SK-N-MC (cell line): Measurements from ENCODE around the gene CDH12.
A peak's percentile ranks its signal among the peaks of the same experiment; 100 is the strongest.

ENCODE experiments used
- DNase-seq: peaks from one replicate; pipeline ENCODE4 v3.0.0-alpha.2; 2011; ENCODE audit warnings: low read depth, low spot score
- H3K27ac ChIP-seq: fragments of 200-600 bp; sonication (generic); 2 replicates; pipeline ENCODE4 v1.5.1; 2016; ENCODE audit warnings: mixed run types
- H3K36me3 ChIP-seq: fragments of 200-600 bp; sonication (generic); 2 replicates; pipeline ENCODE4 v1.6.1; 2017; ENCODE audit warnings: antibody characterized with exemption, low read length, mixed read lengths; ENCODE audit not compliant: insufficient read depth
- H3K4me3 ChIP-seq: fragments of 200-600 bp; sonication (generic); 2 replicates; pipeline ENCODE4 v1.5.1; 2016
- H3K9ac ChIP-seq: fragments of 200-600 bp; sonication (generic); 2 replicates; pipeline ENCODE4 v1.8.0; 2017; ENCODE audit warnings: mixed run types, mixed read lengths; ENCODE audit not compliant: insufficient read length
- H3K9me3 ChIP-seq: fragments of 200-600 bp; sonication (generic); 2 replicates; pipeline ENCODE4 v1.6.1; 2017; ENCODE audit warnings: low read depth, mild to moderate bottlenecking, antibody characterized with exemption, low read length, moderate library complexity, mixed read lengths
- EZH2 ChIP-seq: fragments of 200-600 bp; sonication (generic); IDR thresholded peaks from one replicate; pipeline ENCODE4 v1.6.1; 2017; ENCODE audit warnings: antibody characterized with exemption
- FOXP2 ChIP-seq: optimal IDR thresholded peaks from 2 replicates; pipeline ENCODE3; 2011; ENCODE audit warnings: mild to moderate bottlenecking, moderate library complexity; ENCODE audit not compliant: insufficient read depth; ENCODE audit errors: extremely low read length, control extremely low read depth
- POLR2AphosphoS5 ChIP-seq: IDR thresholded peaks from 2 replicates; pipeline ENCODE4 v1.6.1; 2012; ENCODE audit warnings: mild to moderate bottlenecking, low read depth, low read length, borderline replicate concordance

The CDH12 gene

DNA sequence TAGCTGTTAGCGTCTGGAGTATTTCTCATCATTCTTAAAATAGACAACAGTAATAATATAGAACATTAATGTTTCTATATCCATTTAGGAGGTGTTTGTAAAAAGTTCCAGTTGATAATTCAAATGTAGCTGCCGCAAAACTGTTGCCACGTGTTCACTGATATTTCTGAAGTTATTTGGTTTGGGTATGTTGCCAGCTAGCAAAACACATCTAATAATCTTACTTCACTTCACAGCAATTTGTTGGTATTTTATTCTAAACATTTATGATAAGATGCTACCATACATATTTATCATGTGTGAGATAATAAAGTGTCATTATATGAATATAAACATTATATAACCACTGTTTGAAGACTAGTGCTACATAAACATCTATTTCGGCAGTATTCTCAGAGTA is 101.6 kb downstream of the CDH12 start:
- no peak overlapping the region for H3K9ac ChIP-seq

DNA sequence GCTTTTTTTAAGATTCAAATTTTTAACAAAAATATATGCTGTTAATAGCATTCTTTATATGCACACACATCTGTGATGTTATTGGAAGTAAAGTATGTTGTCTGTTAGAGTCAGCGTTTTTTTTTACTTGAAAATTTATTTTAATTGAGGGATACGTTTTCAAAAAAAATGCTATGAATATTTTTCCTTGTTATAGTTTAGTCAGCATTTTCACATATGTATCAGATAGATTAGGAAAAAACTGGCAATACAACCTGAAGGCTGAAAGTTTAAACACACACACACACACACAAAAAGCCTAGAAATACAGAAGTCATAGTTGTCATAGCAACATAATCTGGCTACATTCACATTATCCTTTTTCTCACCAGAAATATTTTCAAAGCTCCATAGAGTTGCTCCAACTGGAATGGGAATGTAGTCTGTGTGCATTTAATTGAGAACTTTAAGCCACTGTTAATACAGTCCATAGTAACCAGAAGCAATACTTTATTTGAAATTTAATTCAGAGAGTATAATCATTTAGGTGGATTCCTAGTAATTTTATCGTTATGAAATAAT is 116.6 kb downstream of the CDH12 start:
- no peak for DNase-seq
- Histone ChIP-seq H3K27ac (peak overlapping the region; percentile 22; the same call in 1 of the 2 replicates), H3K9me3 (no peaks in the 10 kb centered on the region; the same call in 1 of the 2 replicates), H3K36me3 (no peaks in the 10 kb centered on the region), H3K4me3 (no peak overlapping the region), H3K9ac (no peak overlapping the region)
- TF ChIP-seq POLR2AphosphoS5, result no peak
- TF ChIP-seq EZH2, result no peak
- no peak for TF ChIP-seq FOXP2

More for the DNA sequence above, 101.6 kb downstream of the CDH12 start:
- no peaks in the 10 kb centered on the region for H3K36me3 ChIP-seq
- no peak overlapping the region for H3K4me3 ChIP-seq
- H3K9me3 ChIP-seq, result no peaks in the 10 kb centered on the region
- no peak overlapping the region for H3K27ac ChIP-seq
- DNase-seq, result no peak
- TF ChIP-seq FOXP2, result no peak
- no peak for TF ChIP-seq EZH2
- no peak for TF ChIP-seq POLR2AphosphoS5

GRCh38 chr5:22734907-22735306 is 118.2 kb downstream of the CDH12 start:
- no peak for DNase-seq
- Histone ChIP-seq H3K27ac (no peak overlapping the region), H3K9ac (no peak overlapping the region), H3K36me3 (no peaks in the 10 kb centered on the region), H3K9me3 (no peaks in the 10 kb centered on the region; the same call in 1 of the 2 replicates), H3K4me3 (no peak overlapping the region)
- no peak for TF ChIP-seq EZH2
- TF ChIP-seq FOXP2, result no peak
- no peak for TF ChIP-seq POLR2AphosphoS5

- no peak overlapping the region for H3K9ac ChIP-seq
- DNase-seq, result no peak
- H3K36me3 ChIP-seq, result no peaks in the 10 kb centered on the region
- TF ChIP-seq FOXP2 (no peak), POLR2AphosphoS5 (no peak), EZH2 (no peak)
- H3K27ac ChIP-seq, result no peak overlapping the region
- no peaks in the 10 kb centered on the region for H3K9me3 ChIP-seq
- H3K4me3 ChIP-seq, result no peak overlapping the region
Observed at GRCh38 chr5:22728610-22729009, 124.5 kb downstream of the CDH12 start.

GRCh38 chr5:22722491-22722890 is 130.7 kb downstream of the CDH12 start:
- Histone ChIP-seq H3K9ac (no peak overlapping the region), H3K9me3 (no peaks in the 10 kb centered on the region), H3K4me3 (no peak overlapping the region), H3K36me3 (no peaks in the 10 kb centered on the region), H3K27ac (peak overlapping the region; percentile 39; the same call in 1 of the 2 replicates)
- DNase-seq, result no peak
- no peak for TF ChIP-seq POLR2AphosphoS5

GRCh38 chr5:22722056-22722455 is 131.1 kb downstream of the CDH12 start:
- no peaks in the 10 kb centered on the region for H3K36me3 ChIP-seq
- no peak for TF ChIP-seq EZH2
- TF ChIP-seq POLR2AphosphoS5, result no peak
- no peak for TF ChIP-seq FOXP2
- DNase-seq, result no peak
- no peak overlapping the region for H3K9ac ChIP-seq
- no peak overlapping the region for H3K4me3 ChIP-seq
- no peaks in the 10 kb centered on the region for H3K9me3 ChIP-seq
- no peak overlapping the region for H3K27ac ChIP-seq

DNA sequence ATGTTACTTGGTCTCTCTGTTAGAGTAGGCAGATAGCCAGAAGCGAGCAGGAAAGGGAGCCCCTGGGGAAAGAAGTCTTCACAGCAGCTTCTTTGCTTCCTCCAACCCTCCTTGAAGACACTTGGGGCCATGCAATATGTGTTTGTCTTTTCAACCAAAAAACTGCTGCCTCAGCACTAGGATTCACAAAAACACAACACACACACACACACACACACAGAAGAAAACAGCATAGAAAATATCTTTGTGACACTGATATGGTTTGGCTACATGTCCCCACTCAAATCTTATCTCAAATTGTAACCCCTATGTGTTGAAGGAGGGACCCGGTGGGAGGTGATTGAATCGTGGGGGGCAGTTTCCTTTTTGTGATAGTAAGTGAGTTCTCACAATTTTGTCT is 133.3 kb downstream of the CDH12 start:
- no peak for TF ChIP-seq EZH2
- TF ChIP-seq FOXP2, result no peak
- no peak for TF ChIP-seq POLR2AphosphoS5
- Histone ChIP-seq H3K4me3 (no peak overlapping the region), H3K27ac (no peak overlapping the region), H3K9ac (no peak overlapping the region), H3K36me3 (no peaks in the 10 kb centered on the region), H3K9me3 (no peaks in the 10 kb centered on the region)
- DNase-seq, result no peak

DNA sequence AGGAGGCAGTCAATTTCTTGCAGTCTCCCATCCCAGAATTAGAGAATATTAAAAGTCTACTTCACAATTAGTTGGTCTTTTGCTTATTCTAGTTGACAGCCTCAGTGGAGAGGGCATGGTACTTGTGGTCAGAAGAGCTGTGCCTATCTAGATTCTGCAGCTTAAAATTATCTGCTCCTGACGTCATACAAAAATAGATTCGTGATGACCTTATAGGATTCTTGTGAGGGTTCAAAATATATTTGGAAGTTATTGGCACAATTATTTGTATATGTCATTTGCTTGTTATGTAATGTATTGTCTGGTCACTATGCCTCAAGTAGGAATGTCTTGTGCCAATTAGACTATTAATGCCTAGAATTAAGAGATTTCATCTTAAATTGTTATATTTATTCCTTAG is 142.5 kb downstream of the CDH12 start:
- Histone ChIP-seq H3K9ac (no peak overlapping the region), H3K9me3 (no peaks in the 10 kb centered on the region), H3K36me3 (no peaks in the 10 kb centered on the region), H3K27ac (no peak overlapping the region), H3K4me3 (no peak overlapping the region)
- TF ChIP-seq EZH2 (no peak), POLR2AphosphoS5 (no peak)
- DNase-seq, result no peak

- DNase-seq, result no peak
- no peaks in the 10 kb centered on the region for H3K36me3 ChIP-seq
- no peak overlapping the region for H3K9ac ChIP-seq
- H3K4me3 ChIP-seq, result no peak overlapping the region
- H3K9me3 ChIP-seq, result no peaks in the 10 kb centered on the region
- no peak for TF ChIP-seq EZH2
- no peak for TF ChIP-seq FOXP2
- no peak for TF ChIP-seq POLR2AphosphoS5
- no peak overlapping the region for H3K27ac ChIP-seq
Observed at GRCh38 chr5:22709743-22710142, 143.4 kb downstream of the CDH12 start.
